ENCODE data around the gene NTPCR.

NTPCR gene

GRCh38 chr1:232962761-232963745 lies 12.6 kb downstream of the NTPCR start:
- DNase-seq (ENCODE audit: low spot score) = no peak

DNA sequence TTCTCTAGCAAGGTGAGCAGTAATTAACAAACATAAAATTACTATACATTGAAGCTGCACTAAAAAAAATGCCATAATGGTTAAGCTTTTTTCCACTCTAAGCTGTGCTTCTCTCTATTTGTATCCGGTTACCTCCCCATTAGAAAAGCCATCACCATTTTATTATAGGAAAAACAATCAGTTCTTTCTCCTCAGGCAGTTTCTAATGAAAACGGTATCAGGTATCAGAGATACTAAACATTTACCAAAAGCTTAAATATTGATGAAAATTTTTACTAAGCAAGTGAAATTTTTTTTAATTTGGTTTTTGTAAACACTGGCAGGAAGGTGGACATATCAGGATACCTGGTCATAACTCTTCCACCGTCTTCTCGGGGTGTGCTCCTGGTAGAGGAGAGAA lies 14.2 kb downstream of the NTPCR start:
- DNase-seq (ENCODE audit: low spot score) = no peak

DNA sequence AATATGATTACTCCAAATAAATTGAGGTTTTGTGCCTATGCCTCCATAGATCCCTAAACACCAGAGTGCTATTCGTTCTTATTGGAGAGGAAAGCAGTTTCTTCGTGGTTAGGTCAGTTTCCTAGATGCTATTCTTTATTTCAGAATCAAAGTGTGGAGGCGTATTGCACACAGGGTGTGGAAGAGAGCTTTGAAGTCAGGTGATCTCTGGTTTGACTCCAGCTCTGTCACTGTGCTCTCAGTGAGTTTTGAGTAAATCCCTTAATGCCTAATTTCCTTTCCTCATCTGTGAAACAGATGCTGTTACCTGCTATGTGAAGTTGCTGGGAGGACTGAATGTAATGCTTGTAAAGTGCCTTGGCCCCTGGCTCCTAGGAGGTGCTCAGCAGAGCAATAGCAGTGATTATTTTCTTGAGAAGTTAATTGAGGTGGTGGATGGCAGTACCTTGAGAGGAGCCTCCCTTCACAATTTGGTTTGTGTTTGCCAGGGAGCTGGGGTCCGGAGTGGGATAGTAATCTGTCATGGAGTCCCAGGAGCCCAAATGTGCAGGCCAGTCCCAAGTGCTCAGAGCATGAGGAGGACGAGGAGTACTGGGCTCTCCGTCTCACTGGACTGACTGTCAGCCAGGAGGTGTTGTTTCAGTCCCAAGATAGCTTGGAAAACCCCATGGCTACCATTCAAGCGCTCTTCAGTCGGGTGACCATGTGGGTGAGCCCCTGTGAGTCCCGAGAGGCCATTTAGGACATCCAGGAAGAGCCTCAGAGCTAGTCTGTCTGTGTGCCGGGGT lies 14.9 kb downstream of the NTPCR start:
- no peak for DNase-seq (ENCODE audit: low spot score)

- DNase-seq (ENCODE audit: low spot score) = no peak
These were observed 15.5 kb downstream of the NTPCR start for GRCh38 chr1:232965912-232966217.

DNA sequence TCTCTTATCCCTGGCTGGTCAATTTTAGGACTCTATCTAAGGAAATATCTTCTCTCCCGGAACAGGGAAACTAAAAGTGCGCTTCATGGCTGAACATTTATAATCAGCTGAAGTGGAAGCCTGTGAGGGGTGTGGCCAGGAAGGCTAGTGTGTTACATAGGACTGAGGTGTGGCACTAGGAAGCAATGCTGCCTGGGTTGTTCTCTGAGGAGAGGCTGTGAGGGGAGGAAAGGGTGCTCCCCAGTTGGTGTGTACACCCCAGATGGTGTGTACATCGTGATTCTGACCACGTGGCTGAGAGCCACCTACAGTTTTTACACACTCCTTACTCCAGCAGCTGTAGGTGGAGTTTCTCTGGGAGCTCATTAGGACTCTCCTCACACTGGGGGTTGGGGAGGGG lies 16.3 kb downstream of the NTPCR start:
- no peak for DNase-seq (ENCODE audit: low spot score)

DNA sequence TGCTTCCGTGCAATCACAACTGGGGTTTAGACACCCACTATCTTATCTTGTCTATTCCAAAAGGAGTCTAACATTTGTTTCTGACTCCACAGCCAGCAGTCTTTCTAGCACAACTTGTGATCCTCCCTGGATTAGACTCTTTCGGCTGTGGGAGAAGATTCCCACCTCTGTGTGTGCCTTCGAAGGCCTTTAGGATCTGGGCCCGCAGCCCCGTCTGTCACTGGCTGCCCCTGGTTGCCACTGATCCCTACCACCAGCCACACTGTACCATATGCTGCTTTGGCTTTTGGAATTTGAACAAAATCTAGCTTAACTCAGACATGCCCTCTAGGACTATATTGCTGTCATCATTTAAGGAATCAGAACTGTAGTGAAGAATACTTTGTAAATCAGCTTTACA lies 18.0 kb downstream of the NTPCR start:
- no peak for DNase-seq (ENCODE audit: low spot score)

DNA sequence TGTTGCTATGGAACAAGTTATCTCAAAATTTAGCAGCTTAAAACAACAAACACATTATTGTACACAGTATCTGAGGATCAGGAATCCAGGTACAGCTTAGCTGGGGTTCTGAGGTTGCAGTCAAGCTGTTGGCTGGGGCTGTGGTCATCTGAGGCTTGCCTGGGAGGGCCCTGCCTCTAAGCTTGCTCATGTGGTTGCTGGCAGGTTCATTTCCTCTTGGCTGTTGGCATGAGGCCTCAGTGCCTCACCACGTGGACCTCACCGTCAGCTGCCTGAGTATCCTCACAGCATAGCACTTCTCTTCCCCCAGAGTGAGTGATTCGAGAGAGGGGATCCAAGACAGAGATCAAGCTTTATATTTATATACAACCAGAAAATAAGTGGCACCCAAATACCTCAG lies 18.6 kb downstream of the NTPCR start:
- no peak for DNase-seq (ENCODE audit: low spot score)

DNA sequence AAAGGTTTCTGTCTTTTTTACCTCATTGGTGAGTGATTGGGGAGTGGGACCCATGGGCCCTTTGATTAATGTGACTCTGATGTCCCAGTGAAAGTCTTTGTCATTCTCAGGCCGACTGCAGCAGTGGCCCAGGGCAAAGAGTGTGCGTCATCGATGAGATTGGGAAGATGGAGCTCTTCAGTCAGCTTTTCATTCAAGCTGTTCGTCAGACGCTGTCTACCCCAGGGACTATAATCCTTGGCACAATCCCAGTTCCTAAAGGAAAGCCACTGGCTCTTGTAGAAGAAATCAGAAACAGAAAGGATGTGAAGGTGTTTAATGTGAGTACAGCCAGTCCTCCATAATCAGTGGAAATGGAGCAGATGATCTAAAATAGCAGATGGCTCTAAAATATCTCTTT lies 19.4 kb downstream of the NTPCR start:
- DNase-seq (ENCODE audit: low spot score) = no peak

- DNase-seq (ENCODE audit: low spot score) = no peak
These were observed 20.1 kb downstream of the NTPCR start for GRCh38 chr1:232970508-232970907.

DNA sequence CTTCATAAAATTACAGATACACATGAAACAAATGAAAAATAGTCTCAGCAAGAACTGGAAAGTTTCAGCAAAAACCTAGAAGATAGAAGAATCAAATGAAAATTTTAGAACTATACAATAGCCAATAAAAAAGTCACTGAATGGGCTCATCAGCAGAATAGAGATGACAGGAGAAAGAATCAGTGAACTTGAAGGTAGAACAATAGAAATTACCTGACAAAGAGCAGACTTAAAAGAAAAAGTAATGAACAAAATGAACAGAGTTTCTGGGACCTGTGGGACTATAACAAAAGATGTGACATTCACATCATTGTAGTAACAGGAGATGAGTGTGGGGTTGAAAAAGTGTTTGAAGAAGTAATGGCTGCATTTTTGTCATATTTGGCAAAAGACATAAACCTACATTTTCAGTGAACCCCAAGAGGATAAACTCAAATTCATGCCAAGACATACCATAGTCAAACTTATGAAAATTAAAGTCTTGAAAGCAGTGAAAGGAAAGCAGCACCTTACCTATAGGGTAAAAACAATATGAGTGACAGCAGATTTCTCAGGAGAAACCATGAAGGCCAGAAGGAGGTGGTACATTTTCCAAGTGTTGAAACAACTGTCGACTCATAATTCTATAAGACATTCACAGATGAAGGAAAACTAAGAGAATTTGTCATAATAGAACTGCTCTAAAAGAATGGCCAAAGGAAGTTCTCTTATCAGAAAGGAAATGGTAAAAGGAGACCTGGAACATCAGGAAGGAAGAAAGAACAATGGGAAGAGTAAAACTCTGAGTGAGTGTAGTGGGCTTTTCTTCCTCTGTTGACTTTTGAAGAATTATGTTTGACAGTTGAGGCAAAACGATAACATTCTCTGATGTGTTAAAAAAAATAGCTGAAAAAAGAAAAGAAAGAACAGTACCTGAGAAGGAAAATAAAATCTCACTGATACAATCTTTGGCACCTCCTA lies 23.5 kb downstream of the NTPCR start:
- DNase-seq (ENCODE audit: low spot score) = no peak

DNA sequence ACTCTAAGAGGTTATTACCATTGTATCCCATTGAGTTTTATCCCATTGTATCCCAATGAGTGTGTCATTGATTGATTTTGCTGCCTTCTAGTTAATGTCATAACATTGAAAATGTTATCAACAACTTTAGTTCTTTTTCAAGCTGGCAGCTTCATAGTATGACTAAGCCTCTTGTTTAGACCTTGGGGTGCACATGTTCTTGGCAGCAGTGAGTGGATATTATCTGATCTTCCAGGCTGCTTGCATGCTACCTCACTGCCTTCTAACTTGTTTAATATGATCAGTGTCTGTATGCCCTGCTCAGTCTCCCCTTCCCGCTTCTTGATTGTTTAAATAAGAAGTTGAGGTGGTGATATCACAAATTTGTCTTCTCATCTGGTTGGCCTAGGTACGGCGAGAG lies 24.6 kb downstream of the NTPCR start:
- DNase-seq (ENCODE audit: low spot score) = no peak

GRCh38 chr1:232978091-232978634 lies 27.8 kb downstream of the NTPCR start:
- no peak for DNase-seq (ENCODE audit: low spot score)

DNA sequence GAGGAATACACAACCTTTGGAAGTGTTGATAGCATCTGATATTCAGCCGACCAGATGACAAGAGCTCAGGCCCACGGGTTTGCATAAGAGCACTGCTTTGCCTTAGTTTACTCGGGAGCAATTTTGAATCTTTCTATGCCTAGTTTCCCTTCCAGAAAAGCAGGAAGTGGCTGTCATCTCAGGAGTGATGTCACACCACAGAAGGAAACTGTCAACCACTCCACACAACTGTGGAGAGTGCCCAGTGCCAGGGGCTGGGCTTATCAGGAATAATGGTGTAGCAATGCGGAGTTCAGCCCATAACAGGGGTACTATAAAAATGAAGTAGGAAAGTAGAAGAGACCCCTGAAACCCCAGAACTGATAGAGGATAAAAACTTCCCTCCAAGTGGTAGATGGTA lies 28.4 kb downstream of the NTPCR start:
- no peak for DNase-seq (ENCODE audit: low spot score)

DNA sequence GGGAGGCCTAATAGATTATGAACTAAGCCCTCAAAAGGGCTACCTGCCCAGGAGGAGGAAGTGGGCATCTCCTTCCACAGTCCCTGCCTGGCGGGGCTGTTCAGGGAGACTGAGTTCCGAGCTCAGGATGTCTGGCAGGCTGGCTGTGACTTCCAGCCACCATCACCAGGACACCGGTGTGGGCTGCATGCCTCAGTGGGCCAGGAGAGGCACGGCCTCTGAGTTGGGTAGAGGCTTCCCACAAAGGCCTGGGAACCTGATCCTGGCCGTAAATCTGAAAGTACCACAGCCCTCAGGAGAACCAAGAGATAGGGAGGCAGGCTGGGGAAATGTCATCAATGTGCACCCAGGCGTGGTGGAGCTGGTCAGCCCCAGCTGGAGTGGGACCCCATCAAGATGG lies 29.1 kb downstream of the NTPCR start:
- DNase-seq (ENCODE audit: low spot score) = no peak

DNA sequence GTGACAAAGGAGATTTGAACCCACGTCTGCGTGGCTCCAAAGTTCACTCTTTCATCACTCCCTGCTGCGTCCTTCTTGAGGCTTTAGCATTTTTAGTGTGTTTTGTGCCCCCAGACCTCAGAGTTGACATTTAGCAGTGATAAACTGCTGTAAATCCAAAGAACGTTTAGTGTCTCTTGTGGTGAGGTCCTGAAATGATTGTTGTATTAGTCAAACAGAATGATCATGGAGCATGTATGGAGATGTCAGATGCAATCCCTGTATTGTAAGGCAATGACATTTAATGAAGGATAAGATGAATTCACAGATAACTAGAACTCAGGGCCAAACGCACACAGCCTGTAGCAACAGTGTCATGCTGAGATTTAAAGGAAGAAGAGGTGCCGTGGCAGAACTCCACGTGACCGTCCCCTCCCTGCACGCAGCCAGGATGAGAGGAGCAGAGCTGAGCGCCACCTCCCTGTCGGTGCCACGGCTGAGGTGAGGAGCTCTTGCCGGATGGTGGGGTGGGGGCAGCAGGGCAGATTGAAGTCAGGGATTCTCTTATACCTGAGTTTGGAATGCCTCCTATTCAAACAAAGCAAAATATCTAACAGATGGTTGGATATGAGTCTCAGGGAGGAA lies 30.1 kb downstream of the NTPCR start:
- no peak for DNase-seq (ENCODE audit: low spot score)

GRCh38 chr1:232980986-232981560 lies 30.7 kb downstream of the NTPCR start:
- no peak for DNase-seq (ENCODE audit: low spot score)

GRCh38 chr1:232982238-232982944 lies 32.0 kb downstream of the NTPCR start:
- no peak for DNase-seq (ENCODE audit: low spot score)

- DNase-seq (ENCODE audit: low spot score) = no peak
These were observed 33.0 kb downstream of the NTPCR start for GRCh38 chr1:232983375-232983774.

- no peak for DNase-seq (ENCODE audit: low spot score)
These were observed 33.6 kb downstream of the NTPCR start for GRCh38 chr1:232983817-232984567.

Data from ecto neural progenitor cell (in vitro differentiated cells).